GM21723 (cell line): Measurements from ENCODE around the gene SLC16A12.
"Not testable (repeated sequence)": the region's sequence is repeated elsewhere in the genome, so short reads cannot be mapped to it uniquely, and the experiment has no call there.

Experiments used
- ATAC-seq: cut with Tn5 transposase; IDR thresholded peaks from one replicate; pipeline ENCODE4 v1.9.1; 2021; ENCODE audit warnings: mild to moderate bottlenecking, moderate library complexity; ENCODE audit not compliant: unreplicated experiment

Gene SLC16A12

GRCh38 chr10:89474452-89474851 is 60.9 kb downstream of the SLC16A12 start:
- ATAC-seq = no peak

- ATAC-seq = no peak
These were observed 64.1 kb downstream of the SLC16A12 start for GRCh38 chr10:89471110-89471809.

GRCh38 chr10:89470628-89471027 is 64.8 kb downstream of the SLC16A12 start:
- ATAC-seq = no peak

GRCh38 chr10:89469517-89469916 is 65.9 kb downstream of the SLC16A12 start:
- no peak for ATAC-seq

- no peak for ATAC-seq
These were observed 67.0 kb downstream of the SLC16A12 start for GRCh38 chr10:89468191-89468965.

GRCh38 chr10:89466599-89467035 is 68.8 kb downstream of the SLC16A12 start:
- no peak for ATAC-seq

GRCh38 chr10:89465196-89465595 is 70.2 kb downstream of the SLC16A12 start:
- ATAC-seq = no peak

GRCh38 chr10:89463846-89464537 is 71.4 kb downstream of the SLC16A12 start:
- no peak for ATAC-seq

- no peak for ATAC-seq
These were observed 76.6 kb downstream of the SLC16A12 start for GRCh38 chr10:89458784-89459183.

GRCh38 chr10:89458291-89458690 is 77.1 kb downstream of the SLC16A12 start:
- no peak for ATAC-seq

- no peak for ATAC-seq
These were observed 80.6 kb downstream of the SLC16A12 start for GRCh38 chr10:89454561-89455347.

- ATAC-seq = no peak
These were observed 83.2 kb downstream of the SLC16A12 start for GRCh38 chr10:89452193-89452592.

GRCh38 chr10:89450901-89451300 is 84.5 kb downstream of the SLC16A12 start:
- no peak for ATAC-seq

- not testable (repeated sequence) for ATAC-seq
These were observed 90.6 kb downstream of the SLC16A12 start for GRCh38 chr10:89444819-89445218.

GRCh38 chr10:89442289-89442688 is 93.1 kb downstream of the SLC16A12 start:
- ATAC-seq = no peak

- no peak for ATAC-seq
These were observed 95.0 kb downstream of the SLC16A12 start for GRCh38 chr10:89440226-89441009.

- no peak for ATAC-seq
These were observed 96.9 kb downstream of the SLC16A12 start for GRCh38 chr10:89438525-89438924.

- ATAC-seq = no peak
These were observed 103.4 kb downstream of the SLC16A12 start for GRCh38 chr10:89431977-89432376.

- ATAC-seq = no peak
These were observed 106.5 kb downstream of the SLC16A12 start for GRCh38 chr10:89428877-89429276.

GRCh38 chr10:89427629-89428028 is 107.8 kb downstream of the SLC16A12 start:
- ATAC-seq = no peak
